ENCODE measurements around the gene ATF7IP.

- TF ChIP-seq, protein P1, sequence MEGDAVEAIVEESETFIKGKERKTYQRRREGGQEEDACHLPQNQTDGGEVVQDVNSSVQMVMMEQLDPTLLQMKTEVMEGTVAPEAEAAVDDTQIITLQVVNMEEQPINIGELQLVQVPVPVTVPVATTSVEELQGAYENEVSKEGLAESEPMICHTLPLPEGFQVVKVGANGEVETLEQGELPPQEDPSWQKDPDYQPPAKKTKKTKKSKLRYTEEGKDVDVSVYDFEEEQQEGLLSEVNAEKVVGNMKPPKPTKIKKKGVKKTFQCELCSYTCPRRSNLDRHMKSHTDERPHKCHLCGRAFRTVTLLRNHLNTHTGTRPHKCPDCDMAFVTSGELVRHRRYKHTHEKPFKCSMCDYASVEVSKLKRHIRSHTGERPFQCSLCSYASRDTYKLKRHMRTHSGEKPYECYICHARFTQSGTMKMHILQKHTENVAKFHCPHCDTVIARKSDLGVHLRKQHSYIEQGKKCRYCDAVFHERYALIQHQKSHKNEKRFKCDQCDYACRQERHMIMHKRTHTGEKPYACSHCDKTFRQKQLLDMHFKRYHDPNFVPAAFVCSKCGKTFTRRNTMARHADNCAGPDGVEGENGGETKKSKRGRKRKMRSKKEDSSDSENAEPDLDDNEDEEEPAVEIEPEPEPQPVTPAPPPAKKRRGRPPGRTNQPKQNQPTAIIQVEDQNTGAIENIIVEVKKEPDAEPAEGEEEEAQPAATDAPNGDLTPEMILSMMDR (IDR thresholded peaks at IDR 0.05): no peak
- TF ChIP-seq POLR2A (IDR thresholded peaks at IDR 0.05): no peak
- no peak for TF ChIP-seq EP300 (IDR thresholded peaks at IDR 0.05; ENCODE audit: low read depth)
- TF ChIP-seq POLR2AphosphoS5 (IDR thresholded peaks at IDR 0.05): no peak
These were observed 156.3 kb downstream of the ATF7IP start for GRCh38 chr12:14521822-14522221.

Measured in transverse colon (tissue), 4 donors.